Activated gamma-delta T cell treated with anti-CD3 and anti-CD28 coated beads, Interleukin-2, amount 50 U/mL, for 16 hours (primary cell): Measurements from ENCODE around the gene FNDC11.

ENCODE experiments used
- DNase-seq: peaks from one replicate; pipeline ENCODE4 v3.0.0-alpha.2; 2020; ENCODE audit warnings: low read depth

FNDC11 gene

GRCh38 chr20:63582382-63583063, 28.6 kb downstream of the FNDC11 start:
- DNase-seq: no peak

DNA sequence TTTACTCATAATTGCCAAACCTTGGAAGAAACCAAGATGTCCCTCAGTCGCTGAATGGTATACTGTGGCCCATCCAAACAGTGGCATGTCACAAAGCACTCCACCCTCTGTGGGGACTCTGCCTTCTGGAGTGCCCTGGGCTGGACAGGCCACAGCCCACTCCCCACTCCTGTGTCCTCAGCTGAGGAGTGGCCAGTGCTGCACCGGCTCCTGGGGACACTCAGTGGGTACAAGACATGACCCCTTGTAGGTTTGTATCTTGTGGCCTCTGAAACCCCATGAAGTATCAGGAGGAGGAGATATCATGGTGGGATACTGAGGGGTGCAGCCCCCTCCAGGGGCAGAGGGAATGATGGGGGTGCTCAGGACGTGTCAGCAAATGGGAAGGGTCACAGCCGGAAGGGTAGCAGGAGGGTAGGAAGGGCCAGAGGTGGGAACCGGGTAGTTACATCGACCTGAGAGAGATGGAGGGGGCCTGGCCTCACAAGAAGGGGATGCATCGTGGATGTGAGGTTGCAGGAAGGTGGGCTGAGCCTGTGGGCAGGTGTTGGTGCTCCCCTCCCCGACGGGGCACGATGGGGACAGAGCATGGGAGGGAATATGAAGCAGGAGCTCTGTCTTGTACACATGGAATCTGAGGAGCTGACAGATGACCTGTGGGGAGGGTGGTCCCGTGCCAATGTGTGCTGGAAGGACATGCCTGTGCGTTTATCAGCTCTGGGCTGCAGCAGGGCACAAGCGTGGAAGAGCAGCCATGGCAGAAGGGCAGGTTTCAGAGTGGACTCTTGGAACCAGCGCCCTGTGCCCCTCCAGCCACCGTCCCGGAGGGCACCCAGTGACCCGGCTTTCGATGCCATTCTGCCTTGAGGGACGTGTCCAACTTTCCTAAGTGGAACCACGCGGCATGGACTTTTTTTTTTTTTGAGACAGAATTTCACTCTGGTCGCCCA, 31.9 kb downstream of the FNDC11 start:
- no peak for DNase-seq

GRCh38 chr20:63586797-63587196, 32.8 kb downstream of the FNDC11 start:
- no peak for DNase-seq

- DNase-seq: no peak
These were observed 33.3 kb downstream of the FNDC11 start for GRCh38 chr20:63587256-63587655.

DNA sequence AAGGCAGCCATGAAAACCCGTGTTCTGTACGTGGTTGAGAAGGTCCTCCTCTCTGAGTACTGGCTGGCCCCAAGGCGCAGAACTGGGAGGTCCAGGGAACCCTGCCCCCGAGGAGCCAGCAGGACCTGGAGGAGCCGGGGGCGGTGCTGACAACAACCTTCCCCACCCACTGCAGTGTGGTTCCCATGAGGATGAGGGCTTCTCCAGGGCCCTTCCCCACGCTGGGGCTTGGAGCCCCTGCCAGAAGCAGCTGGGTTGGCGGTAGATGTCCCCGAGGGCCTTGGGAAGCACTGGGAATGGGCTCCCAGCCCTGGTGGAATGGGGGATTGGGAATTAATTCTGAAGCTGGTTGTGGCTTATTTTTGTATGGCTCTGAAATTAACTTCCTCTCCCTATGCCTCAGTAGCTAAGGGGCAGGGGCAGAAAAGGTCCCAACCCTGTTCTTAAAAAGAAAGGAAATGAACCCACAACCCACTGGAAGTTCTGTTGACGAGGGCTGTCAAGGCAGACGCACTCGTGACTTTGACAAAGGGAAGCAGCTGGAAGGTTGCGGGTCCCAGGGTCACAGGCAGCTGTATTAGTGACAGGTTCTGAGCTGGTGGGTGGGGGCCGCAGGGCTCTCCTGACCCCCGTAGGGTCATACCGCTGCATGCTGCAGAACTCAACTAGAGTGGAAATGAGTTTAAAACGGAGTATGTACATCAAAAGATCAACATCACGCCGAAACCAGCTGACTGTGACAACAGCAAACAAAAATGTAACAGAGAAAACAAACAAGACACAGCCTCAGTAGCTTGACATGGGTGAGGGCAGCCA, 34.0 kb downstream of the FNDC11 start:
- no peak for DNase-seq

- DNase-seq: no peak
These were observed 34.7 kb downstream of the FNDC11 start for GRCh38 chr20:63588641-63589041.

DNA sequence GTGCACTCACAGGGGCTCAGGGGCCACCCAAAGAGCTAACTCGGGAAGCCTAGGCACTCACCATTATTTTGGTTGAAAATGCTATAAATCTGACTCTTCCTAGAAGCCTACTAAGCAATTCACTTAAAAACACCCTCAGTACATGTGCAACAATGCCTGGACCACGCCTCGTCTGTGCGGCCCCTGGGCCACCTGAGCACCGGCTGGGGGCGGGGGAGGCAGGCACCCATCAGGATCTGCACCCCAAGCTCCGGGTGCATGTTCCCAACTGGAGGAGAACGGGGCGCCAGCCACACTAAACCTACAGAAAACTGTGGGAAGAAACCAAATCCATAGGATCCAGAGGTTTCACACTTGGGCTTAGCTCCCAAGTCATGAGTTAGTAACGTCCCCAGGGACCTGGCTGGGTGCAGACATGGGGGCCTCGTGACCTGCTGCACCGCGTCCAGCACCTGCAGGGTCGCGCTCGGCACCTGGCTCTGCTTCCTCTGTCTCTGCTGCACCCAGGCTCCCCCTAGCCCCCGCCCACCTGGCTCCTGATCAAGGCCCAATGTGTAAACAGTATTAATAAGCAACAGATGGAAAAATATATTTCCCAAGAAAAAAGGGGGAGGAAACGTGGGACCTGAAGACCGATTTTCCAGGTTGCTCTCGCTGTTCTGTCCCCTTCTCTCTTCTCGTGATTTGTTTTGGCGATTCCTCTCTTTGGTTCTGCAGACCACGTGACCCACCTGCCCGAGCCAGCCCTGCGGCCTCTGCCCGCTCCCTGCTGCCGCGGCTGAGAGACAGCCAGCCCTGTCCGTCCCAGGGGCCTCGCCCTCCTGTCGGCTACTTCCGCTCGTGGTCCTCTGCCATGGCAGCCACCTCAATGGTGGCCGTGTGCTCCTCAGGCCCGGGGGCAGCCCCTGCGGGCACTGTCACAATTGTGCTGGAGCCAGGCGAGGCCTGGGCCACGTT, 35.6 kb downstream of the FNDC11 start:
- DNase-seq: no peak

- no peak for DNase-seq
These were observed 36.5 kb downstream of the FNDC11 start for GRCh38 chr20:63590218-63591146.

GRCh38 chr20:63591147-63591533, 37.2 kb downstream of the FNDC11 start:
- DNase-seq: no peak

- no peak for DNase-seq
These were observed 37.9 kb downstream of the FNDC11 start for GRCh38 chr20:63591786-63592355.

DNA sequence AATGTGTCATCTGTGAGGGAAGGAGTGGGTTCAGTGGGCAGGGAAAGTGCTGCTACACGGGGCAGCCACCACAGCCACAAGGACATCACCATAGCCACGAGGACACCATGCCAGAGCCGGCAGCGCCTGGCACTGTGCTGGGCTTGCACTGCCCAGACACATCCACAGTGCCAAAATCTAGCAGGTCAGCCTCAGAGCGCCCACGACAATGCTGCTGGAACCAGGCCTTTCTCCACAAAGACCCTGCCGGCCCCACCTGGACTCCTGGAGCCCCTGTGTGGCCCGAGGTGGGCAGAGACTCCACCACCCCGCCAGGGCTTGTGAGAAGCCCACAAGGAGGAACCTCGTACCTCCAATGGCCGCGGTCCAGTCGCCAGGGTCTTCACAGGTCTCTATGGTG, 38.7 kb downstream of the FNDC11 start:
- DNase-seq: no peak

DNA sequence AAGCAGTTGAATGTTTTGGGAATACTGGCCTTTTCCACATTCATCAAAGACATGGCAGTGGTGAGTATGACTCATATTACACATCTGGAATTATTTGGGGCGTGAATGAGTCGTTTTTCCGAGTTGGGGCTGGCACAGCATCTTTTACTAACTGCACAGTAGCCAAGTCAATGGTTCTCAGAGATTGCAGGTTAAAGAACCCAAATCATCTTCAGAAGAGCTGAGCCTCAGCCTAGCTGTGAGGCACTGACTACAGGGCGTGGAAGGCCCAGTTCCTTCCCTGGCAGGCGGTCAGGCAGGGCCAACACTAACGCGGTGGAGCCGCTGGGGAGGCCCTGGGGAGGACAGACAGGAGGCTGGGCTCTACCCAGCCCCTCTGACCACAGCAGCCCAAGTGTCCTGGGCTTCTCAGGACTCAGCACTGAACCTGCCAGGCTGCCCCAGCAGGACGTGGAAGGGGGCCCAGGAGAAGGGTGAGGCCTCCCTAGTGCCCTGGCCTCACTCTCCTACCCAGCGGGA, 40.1 kb downstream of the FNDC11 start:
- DNase-seq: no peak

DNA sequence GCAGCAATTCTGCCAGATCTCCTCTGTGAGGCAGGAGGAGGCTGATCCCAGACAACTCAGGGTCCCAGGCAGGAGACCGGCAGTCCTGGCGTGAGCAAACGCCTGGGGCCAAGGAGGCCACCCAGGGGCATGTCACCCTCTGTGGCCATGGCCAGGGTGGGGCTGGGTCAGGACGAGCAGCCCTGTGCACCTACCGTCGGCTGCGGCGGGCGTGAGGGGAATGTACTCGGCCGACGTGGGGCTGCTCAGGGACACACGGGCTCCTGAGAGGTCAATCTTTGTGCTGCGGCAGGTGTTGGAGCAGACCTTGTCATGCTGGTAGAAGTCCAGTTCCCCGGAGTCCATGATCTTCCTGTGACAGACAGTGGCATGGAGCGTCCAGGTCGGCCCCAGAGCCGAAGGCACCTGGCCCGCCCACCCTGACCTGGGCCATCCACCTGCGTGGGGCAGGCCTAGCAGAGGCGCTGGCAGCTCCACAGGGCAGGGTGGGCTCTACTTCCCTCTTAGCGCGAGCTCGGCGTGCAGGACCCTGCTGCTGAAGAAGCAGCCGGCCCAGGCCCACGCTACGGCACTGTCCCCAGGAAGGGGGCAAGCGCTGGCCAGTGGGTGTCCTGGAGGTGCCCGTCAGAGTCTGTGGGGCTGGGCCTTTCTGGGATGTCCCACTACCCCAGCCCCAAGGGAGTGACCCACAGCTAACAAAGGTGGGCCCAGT, 41.6 kb downstream of the FNDC11 start:
- DNase-seq: no peak

DNA sequence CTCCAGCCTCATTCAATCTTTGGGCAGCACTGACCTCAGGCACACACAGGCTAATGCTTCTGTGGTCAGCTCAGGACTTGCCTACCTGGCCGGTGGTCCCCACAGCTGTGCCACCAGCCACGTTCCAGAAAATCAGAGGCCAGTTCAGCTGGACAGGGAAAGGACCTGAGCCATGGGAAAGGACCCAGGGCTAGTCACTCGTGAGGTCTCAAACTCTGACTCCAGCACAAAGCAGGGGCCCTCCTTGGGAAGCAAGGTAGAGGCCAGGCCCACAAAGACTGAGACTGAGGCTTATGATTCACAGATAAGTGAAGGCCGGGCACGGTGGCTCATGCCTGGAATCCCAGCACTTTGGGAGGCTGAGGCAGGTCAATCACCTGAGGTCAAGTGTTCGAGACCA, 42.5 kb downstream of the FNDC11 start:
- DNase-seq: no peak

- no peak for DNase-seq
These were observed 43.9 kb downstream of the FNDC11 start for GRCh38 chr20:63597651-63598478.

DNA sequence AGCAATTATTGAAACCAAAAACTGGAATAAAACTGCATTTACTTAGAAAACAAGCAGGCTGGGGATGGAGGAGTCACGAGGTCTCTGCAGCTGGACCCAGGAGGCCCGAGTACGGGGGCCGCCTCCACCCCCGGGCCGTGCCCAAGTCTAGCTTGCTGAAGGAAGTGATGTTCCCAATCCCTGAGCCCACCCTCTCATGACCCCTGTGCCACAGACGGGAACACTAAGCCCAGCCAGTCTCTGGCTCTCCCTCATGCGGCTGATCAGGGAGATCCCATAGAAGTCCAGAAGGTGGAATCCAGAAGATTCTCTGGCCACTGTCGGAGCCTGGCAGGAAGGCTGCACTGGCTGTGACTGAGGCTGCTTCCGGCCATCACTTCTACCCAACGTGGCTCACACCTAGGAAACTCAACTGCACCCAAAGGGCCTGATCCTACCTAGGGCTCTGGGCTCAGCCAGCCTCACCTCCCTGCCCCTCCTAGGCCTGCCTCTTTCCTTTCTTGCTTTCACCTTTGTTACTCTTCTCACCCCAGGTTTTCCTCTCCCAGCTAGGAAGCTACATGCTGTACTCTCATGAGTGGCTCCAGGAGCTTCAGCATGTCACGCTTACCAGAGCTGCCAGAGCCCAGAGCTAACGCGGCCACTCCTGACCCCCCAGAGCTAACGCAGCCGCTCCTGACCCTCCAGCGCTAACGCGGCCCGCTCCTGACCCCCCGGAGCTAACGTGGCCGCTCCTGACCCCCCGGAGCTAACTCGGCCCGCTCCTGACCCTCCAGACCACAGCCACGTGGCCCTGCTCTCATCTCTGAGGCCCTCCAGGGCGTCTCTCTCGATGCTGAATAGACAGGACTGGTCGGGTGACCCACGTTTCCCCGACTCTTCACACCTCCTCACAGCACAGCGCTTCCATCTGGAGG, 44.8 kb downstream of the FNDC11 start:
- no peak for DNase-seq
